Measurements from ENCODE around the gene NR1H3.

DNA sequence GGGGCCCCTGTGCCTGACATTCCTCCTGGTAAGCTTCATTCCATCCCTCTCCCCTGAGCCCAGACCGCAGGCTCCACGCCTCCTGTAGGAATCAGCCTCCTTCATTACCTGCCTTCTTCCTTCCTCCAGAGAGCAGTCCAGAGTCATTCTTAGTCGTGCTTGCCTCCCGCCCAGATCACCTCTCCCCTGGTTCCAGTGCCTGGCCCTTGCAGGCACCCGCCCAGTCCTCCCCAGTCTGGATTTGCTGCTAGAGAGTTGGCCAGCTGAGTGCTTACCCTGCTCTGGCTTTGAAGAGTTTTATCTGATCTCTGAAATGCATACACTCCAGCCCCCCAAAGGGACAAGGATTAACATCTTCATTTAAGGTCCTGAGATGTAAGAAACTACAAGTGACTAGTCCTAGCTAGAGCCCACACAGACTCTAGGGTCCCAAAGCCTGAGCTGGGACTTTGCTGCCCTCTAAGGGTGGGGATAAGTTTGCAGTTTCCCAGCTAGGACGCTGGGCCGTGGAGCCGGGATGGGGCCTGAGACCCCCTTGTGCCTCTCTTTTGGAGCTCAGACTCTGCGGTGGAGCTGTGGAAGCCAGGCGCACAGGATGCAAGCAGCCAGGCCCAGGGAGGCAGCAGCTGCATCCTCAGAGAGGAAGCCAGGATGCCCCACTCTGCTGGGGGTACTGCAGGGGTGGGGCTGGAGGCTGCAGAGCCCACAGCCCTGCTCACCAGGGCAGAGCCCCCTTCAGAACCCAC is 1.6 kb downstream of the NR1H3 start:
- TF ChIP-seq EZH2 (IDR thresholded peaks at IDR 0.05; ENCODE audit: insufficient read depth, poor library complexity, severe bottlenecking) (no peak), EZH2phosphoT487 (IDR thresholded peaks at IDR 0.05; ENCODE audit: insufficient read depth, low read depth) (no peak)

Data from GM23248 (cell line).